ENCODE measurements around the gene OR11H7. TPM values are rescaled to one million over a fixed set of nuclear protein-coding genes. Genes with fewer than 3 reads are reported as not detected.

The OR11H7 gene
- total RNA-seq (2014; rRNA removed; shearing (Covaris generic)), result not detected in 2 replicates
- total RNA-seq (2022), result not detected in 2 replicates
- Bru-seq, nascent RNA, result not detected
- not detected for BruChase-seq, experiment 1, labeled RNA remaining after a 6-hour chase
- BruChase-seq, experiment 2, labeled RNA remaining after a 2-hour chase, result not detected
- long read RNA-seq, result 0 reads

GRCh38 chr14:20228681-20229080, at the start of gene OR11H7:
OR11H7 (plus strand) TSS chr14:20228981.
- no peak within 1 kb of the TSS for H3K27ac ChIP-seq (ENCODE audit: low read depth, low read length, poor library complexity, severe bottlenecking)
- CTCF ChIA-PET (ENCODE audit: unreplicated experiment), result no interaction called here
- H2AFZ ChIP-seq (ENCODE audit: low read length), result no peak within 1 kb of the TSS
- no peak for DNase-seq (ENCODE audit: low spot score)
- POLR2A ChIA-PET, result no interaction called here
- H3K9me3 ChIP-seq (ENCODE audit: low read length), result no peaks in the 10 kb centered on the region
- intact Hi-C loops (cut with micrococcal nuclease; ENCODE audit: unreplicated experiment), result no loop called here
- TF ChIP-seq CTCF (conservative IDR thresholded peaks at IDR 0.05; ENCODE audit: low read length), result no peak
- no peak for TF ChIP-seq EZH2phosphoT487 (IDR thresholded peaks at IDR 0.05; ENCODE audit: borderline replicate concordance, low read depth, low read length)
- H3K4me3 ChIP-seq (ENCODE audit: low read depth, low read length, poor library complexity, severe bottlenecking), result no peak within 1 kb of the TSS
- no peaks in the 10 kb centered on the region for H3K4me1 ChIP-seq (ENCODE audit: insufficient read depth, low read length, poor library complexity, severe bottlenecking)
- no peaks in the 10 kb centered on the region for H4K20me1 ChIP-seq (ENCODE audit: insufficient read depth, low read length)
- H3K36me3 ChIP-seq (ENCODE audit: insufficient read depth, low read length), result no peaks in the 10 kb centered on the region
- no TSS peak for BruUV-seq (replicated peaks)
- no peak within 1 kb of the TSS for H3K4me2 ChIP-seq (ENCODE audit: low read length)
- H3K9me2 ChIP-seq (ENCODE audit: insufficient read depth, low read length), result no peaks in the 10 kb centered on the region
- no peaks in the 10 kb centered on the region for H3K79me2 ChIP-seq (ENCODE audit: insufficient read depth, low read depth, low read length)

GRCh38 chr14:20179218-20179617, 49.6 kb upstream of the OR11H7 start:
- intact Hi-C loops (cut with micrococcal nuclease; ENCODE audit: unreplicated experiment), result no loop called here
- CTCF ChIA-PET (ENCODE audit: unreplicated experiment), result no interaction called here
- Histone ChIP-seq H3K4me3 (ENCODE audit: low read depth, low read length, poor library complexity, severe bottlenecking) (no peak overlapping the region), H3K79me2 (ENCODE audit: insufficient read depth, low read depth, low read length) (no peaks in the 10 kb centered on the region), H3K36me3 (ENCODE audit: insufficient read depth, low read length) (no peaks in the 10 kb centered on the region), H3K9me3 (ENCODE audit: low read length) (no peaks in the 10 kb centered on the region), H3K4me1 (ENCODE audit: insufficient read depth, low read length, poor library complexity, severe bottlenecking) (no peaks in the 10 kb centered on the region), H2AFZ (ENCODE audit: low read length) (no peak overlapping the region), H3K9me2 (ENCODE audit: insufficient read depth, low read length) (no peaks in the 10 kb centered on the region), H4K20me1 (ENCODE audit: insufficient read depth, low read length) (no peaks in the 10 kb centered on the region), H3K4me2 (ENCODE audit: low read length) (no peak overlapping the region), H3K27ac (ENCODE audit: low read depth, low read length, poor library complexity, severe bottlenecking) (no peak overlapping the region)
- no peak for DNase-seq (ENCODE audit: low spot score)
- BruUV-seq (replicated peaks), result no TSS peak
- POLR2A ChIA-PET, result no interaction called here
- TF ChIP-seq CTCF (conservative IDR thresholded peaks at IDR 0.05; ENCODE audit: low read length) (no peak), EZH2phosphoT487 (IDR thresholded peaks at IDR 0.05; ENCODE audit: borderline replicate concordance, low read depth, low read length) (no peak)

GRCh38 chr14:20179880-20180279, 48.9 kb upstream of the OR11H7 start:
- Histone ChIP-seq H3K4me3 (ENCODE audit: low read depth, low read length, poor library complexity, severe bottlenecking) (no peak overlapping the region), H3K27ac (ENCODE audit: low read depth, low read length, poor library complexity, severe bottlenecking) (no peak overlapping the region), H3K4me1 (ENCODE audit: insufficient read depth, low read length, poor library complexity, severe bottlenecking) (no peaks in the 10 kb centered on the region), H3K9me2 (ENCODE audit: insufficient read depth, low read length) (no peaks in the 10 kb centered on the region), H3K79me2 (ENCODE audit: insufficient read depth, low read depth, low read length) (no peaks in the 10 kb centered on the region), H3K9me3 (ENCODE audit: low read length) (no peaks in the 10 kb centered on the region), H3K36me3 (ENCODE audit: insufficient read depth, low read length) (no peaks in the 10 kb centered on the region), H2AFZ (ENCODE audit: low read length) (no peak overlapping the region), H3K4me2 (ENCODE audit: low read length) (no peak overlapping the region), H4K20me1 (ENCODE audit: insufficient read depth, low read length) (no peaks in the 10 kb centered on the region)
- intact Hi-C loops (cut with micrococcal nuclease; ENCODE audit: unreplicated experiment), result no loop called here
- BruUV-seq (replicated peaks), result no TSS peak
- POLR2A ChIA-PET, result no interaction called here
- CTCF ChIA-PET (ENCODE audit: unreplicated experiment), result no interaction called here
- no peak for DNase-seq (ENCODE audit: low spot score)
- TF ChIP-seq EZH2phosphoT487 (IDR thresholded peaks at IDR 0.05; ENCODE audit: borderline replicate concordance, low read depth, low read length) (no peak), CTCF (conservative IDR thresholded peaks at IDR 0.05; ENCODE audit: low read length) (no peak)

Data from OCI-LY7 (cell line).